MCF 10A (cell line): ENCODE results near the gene MIS18A. TPM values are rescaled to one million over a fixed set of nuclear protein-coding genes. Genes with fewer than 3 reads are reported as not detected.
A peak's percentile ranks its signal among the peaks of the same experiment; 100 is the strongest.

Source experiments
- BruUV-seq: library from RNA; stranded (reverse); fragments of 400-500 nt; replicated peaks from 2 replicates; lab custom pipeline; 2021; lab: Mats Ljungman, UMichigan
- CTCF ChIA-PET: fragments of 300-600 bp; sonication (Branson Sonifier 250); formaldehyde crosslinking; extraction: SDS; loops from one replicate; lab custom pipeline; 2021; ENCODE audit warnings: antibody characterized with exemption, inconsistent platforms; lab: Yijun Ruan, JAX
- POLR2A ChIA-PET: fragments of 300-600, 350-650 bp; sonication (Branson Sonifier 250); formaldehyde crosslinking; extraction: SDS; loops from one replicate; lab custom pipeline; 2020; ENCODE audit warnings: antibody characterized with exemption, inconsistent platforms; lab: Yijun Ruan, JAX
- DNase-seq: peaks from one replicate; pipeline ENCODE4 v3.0.0-alpha.2; 2018; ENCODE audit not compliant: unreplicated experiment
- H3K27ac Mint-ChIP-seq: one replicate; pipeline ENCODE4 v1.8.0; 2022; ENCODE audit warnings: mild to moderate bottlenecking, low read depth, mixed read lengths; ENCODE audit not compliant: unreplicated experiment
- H3K27me3 Mint-ChIP-seq: one replicate; pipeline ENCODE4 v1.8.0; 2022; ENCODE audit warnings: mixed read lengths; ENCODE audit not compliant: insufficient read depth, unreplicated experiment
- H3K36me3 Mint-ChIP-seq: one replicate; pipeline ENCODE4 v1.8.0; 2022; ENCODE audit warnings: mild to moderate bottlenecking, moderate library complexity, mixed read lengths; ENCODE audit not compliant: insufficient read depth, unreplicated experiment
- H3K4me1 Mint-ChIP-seq: one replicate; pipeline ENCODE4 v1.8.0; 2022; ENCODE audit warnings: mixed read lengths; ENCODE audit not compliant: insufficient read depth, unreplicated experiment
- H3K4me3 Mint-ChIP-seq: one replicate; pipeline ENCODE4 v1.8.0; 2022; ENCODE audit warnings: mild to moderate bottlenecking, moderate library complexity, mixed read lengths; ENCODE audit not compliant: unreplicated experiment
- H3K9me3 Mint-ChIP-seq: one replicate; pipeline ENCODE4 v1.8.0; 2022; ENCODE audit warnings: mixed read lengths; ENCODE audit not compliant: unreplicated experiment
- intact Hi-C: fragments of 100-400 bp; cut with micrococcal nuclease; formaldehyde crosslinking; loops from 2 replicates; pipeline ENCODE4 v1.14.1; 2022
- total RNA-seq: library from RNA; stranded (reverse); gene quantifications from 2 replicates; pipeline ENCODE4 v1.2.3, GENCODE V29; 2022
- TF ChIP-seq, protein P1 (sequence below): fragments of 200-600 bp; IDR thresholded peaks from one replicate; pipeline ENCODE4 v1.8.0; 2022; ENCODE audit warnings: antibody characterized with exemption, mild to moderate bottlenecking; ENCODE audit not compliant: unreplicated experiment

Gene MIS18A
- total RNA-seq, 1 experiment from 2014 or later = 14.0 TPM

DNA sequence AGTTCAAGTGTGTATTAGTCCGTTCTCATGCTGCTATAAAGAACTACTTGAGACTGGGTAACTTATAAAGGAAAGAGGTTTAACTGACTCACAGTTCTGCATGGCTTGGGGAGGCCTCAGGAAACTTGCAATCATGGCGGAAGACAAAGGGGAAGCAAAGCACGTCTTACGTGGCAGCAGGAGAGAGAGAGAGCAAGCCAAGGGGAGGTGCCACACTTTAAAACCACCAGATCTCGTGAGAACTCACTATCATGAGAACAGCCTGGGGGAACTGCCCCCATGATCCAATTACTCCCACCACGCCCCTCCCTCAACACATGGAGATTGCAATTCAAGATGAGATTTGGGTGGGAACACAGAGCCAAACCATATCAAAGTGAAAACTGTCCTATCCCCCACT, 4.1 kb upstream of the MIS18A start:
- TF ChIP-seq, protein P1, sequence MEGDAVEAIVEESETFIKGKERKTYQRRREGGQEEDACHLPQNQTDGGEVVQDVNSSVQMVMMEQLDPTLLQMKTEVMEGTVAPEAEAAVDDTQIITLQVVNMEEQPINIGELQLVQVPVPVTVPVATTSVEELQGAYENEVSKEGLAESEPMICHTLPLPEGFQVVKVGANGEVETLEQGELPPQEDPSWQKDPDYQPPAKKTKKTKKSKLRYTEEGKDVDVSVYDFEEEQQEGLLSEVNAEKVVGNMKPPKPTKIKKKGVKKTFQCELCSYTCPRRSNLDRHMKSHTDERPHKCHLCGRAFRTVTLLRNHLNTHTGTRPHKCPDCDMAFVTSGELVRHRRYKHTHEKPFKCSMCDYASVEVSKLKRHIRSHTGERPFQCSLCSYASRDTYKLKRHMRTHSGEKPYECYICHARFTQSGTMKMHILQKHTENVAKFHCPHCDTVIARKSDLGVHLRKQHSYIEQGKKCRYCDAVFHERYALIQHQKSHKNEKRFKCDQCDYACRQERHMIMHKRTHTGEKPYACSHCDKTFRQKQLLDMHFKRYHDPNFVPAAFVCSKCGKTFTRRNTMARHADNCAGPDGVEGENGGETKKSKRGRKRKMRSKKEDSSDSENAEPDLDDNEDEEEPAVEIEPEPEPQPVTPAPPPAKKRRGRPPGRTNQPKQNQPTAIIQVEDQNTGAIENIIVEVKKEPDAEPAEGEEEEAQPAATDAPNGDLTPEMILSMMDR = no peak
- Mint-ChIP-seq H3K4me3 (no peak overlapping the region), H3K27ac (no peak overlapping the region), H3K36me3 (peaks cover 40% of the 10 kb centered on the region), H3K27me3 (no peaks in the 10 kb centered on the region), H3K9me3 (no peaks in the 10 kb centered on the region), H3K4me1 (peaks cover 10% of the 10 kb centered on the region)
- no peak for DNase-seq
- BruUV-seq = no TSS peak
- POLR2A ChIA-PET = no interaction called here
- intact Hi-C loops = no loop called here
- CTCF ChIA-PET = no interaction called here

DNA sequence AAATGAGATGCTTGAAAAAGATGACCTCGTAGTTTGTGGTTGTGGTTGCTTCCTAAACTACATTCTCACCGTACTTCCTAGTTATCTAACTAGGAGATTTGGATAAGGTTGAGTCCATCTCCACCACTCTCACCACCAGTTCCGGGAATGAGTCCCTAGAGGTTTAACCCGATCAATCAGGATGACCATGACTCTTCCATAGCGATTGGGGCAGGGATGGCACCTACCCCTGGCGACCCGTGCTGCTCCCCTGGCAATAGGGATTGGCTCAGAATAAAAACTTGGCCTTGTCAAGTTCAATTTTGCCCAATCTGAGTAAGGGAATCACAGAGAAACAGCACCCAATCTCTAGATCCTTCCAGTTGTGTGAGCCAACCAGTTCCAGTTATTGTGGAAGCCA, 2.7 kb upstream of the MIS18A start:
- BruUV-seq = no TSS peak
- Mint-ChIP-seq H3K4me1 (peaks cover 13% of the 10 kb centered on the region), H3K36me3 (peaks cover 40% of the 10 kb centered on the region), H3K27ac (no peak overlapping the region), H3K27me3 (no peaks in the 10 kb centered on the region), H3K4me3 (no peak overlapping the region), H3K9me3 (no peaks in the 10 kb centered on the region)
- DNase-seq = no peak
- TF ChIP-seq, protein P1 = no peak
- intact Hi-C loops = no loop called here
- POLR2A ChIA-PET = no interaction called here
- CTCF ChIA-PET = interaction anchor here (0.6 kb wide), 1 partner anchor 288 kb away, joined by 3 read pairs; no protein-coding TSS in a partner anchor

DNA sequence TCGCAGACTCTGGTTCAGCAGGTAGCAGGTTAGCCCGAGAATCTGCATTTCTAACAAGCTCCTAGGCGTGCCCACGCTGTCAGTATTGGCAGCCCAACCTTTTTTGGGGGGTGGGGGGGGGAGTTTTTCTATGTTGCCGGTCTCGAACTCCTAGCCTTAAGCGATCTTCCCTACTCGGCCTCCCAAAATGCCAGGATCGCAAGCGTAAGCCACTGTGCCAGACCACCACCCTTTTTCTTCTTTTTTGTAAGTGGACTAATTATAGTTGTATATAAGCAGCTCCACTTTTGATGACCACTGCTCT, 480 bp upstream of the MIS18A start:
- ChIA-PET CTCF (interaction anchor here (0.6 kb wide), 2 partner anchors 20 to 214 kb away, joined by 3 to 4 read pairs; no protein-coding TSS in a partner anchor), POLR2A (interaction anchor here (0.6 to 1.9 kb wide), 12 partner anchors 9 to 547 kb away, joined by 3 to 6 read pairs (median 3); partner anchors contain the start of gene SCAF4)
- BruUV-seq = TSS peak; percentile 78

DNA sequence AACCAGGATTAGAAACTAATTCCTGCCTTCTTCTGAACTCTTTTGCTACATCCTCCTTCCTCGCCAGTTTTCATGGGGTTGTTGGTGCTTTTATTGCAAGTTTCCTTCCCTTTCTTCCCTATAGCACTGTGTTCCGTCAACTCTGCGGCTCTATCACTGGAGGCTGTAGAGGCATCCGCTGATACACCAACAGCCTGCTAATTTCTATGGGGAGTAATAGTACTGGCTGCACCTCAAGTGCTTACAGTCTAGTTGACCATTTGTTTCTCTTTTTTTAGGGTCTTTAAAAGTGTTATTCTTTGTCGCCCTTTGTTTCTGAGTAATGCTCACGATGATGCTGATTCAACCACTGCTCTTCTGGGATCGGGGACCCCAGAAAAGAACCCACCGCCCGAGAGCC, 746 bp downstream of the MIS18A start:
- POLR2A ChIA-PET = interaction anchor here (0.6 to 0.8 kb wide), 2 partner anchors 10 to 13 kb away, joined by 3 to 4 read pairs; no protein-coding TSS in a partner anchor
- Mint-ChIP-seq H3K4me3 (peak overlapping the region; percentile 94), H3K9me3 (no peaks in the 10 kb centered on the region), H3K36me3 (peaks cover 38% of the 10 kb centered on the region), H3K27me3 (no peaks in the 10 kb centered on the region), H3K27ac (peak overlapping the region; percentile 82), H3K4me1 (peaks cover 20% of the 10 kb centered on the region)
- CTCF ChIA-PET = interaction anchor here (0.6 kb wide), 1 partner anchor 204 kb away, joined by 3 read pairs; no protein-coding TSS in a partner anchor
- DNase-seq = no peak
- TF ChIP-seq, protein P1 = no peak
- intact Hi-C loops = loop anchor here (5.0 kb wide), 1 partner anchor 324 kb away; no protein-coding TSS in a partner anchor
- TSS peak; percentile 22 for BruUV-seq

More for the DNA sequence above, 480 bp upstream of the MIS18A start:
- Mint-ChIP-seq H3K36me3 (peaks cover 33% of the 10 kb centered on the region), H3K4me3 (peak overlapping the region; percentile 94), H3K27me3 (no peaks in the 10 kb centered on the region), H3K4me1 (peaks cover 20% of the 10 kb centered on the region), H3K9me3 (no peaks in the 10 kb centered on the region), H3K27ac (peak overlapping the region; percentile 82)
- intact Hi-C loops = loop anchor here (5.0 kb wide), 1 partner anchor 323 kb away; no protein-coding TSS in a partner anchor
- TF ChIP-seq, protein P1 = no peak
- no peak for DNase-seq
